Sigmoid colon (tissue), 4 donors: ENCODE results near the gene EVA1B.

Experiments used
- CTCF ChIP-seq, 4 experiments: fragments of 450-650 bp in 3 of 4; fragments of 200-600 bp in 1 of 4; IDR thresholded peaks; one replicate each; pipeline ENCODE4 v1.5.1; 2016 to 2019; ENCODE audit warnings: antibody characterized with exemption in 4 of 4, mild to moderate bottlenecking in 3 of 4, moderate library complexity in 2 of 4
- POLR2A ChIP-seq, 2 donors: fragments of 450-650 bp; IDR thresholded peaks; one replicate each; pipeline ENCODE4 v1.6.1; 2016; ENCODE audit warnings: antibody characterized with exemption in 2 of 2, mild to moderate bottlenecking in 2 of 2, moderate library complexity in 2 of 2
- POLR2AphosphoS5 ChIP-seq, 4 donors: sonication (generic); formaldehyde crosslinking; IDR thresholded peaks; one replicate each; pipeline ENCODE4 v1.6.1; 2017; ENCODE audit warnings: antibody characterized with exemption in 4 of 4

GRCh38 chr1:36322041-36322785 is 1.2 kb downstream of the EVA1B start:
- TF ChIP-seq POLR2AphosphoS5 (IDR thresholded peaks at IDR 0.05) (peak in 1 of 4 donors; percentile 11), CTCF (IDR thresholded peaks at IDR 0.05) (no peak), POLR2A (IDR thresholded peaks at IDR 0.05) (no peak)
